Mesendoderm (in vitro differentiated cells): ENCODE measurements around the gene AFAP1.

Source experiments
- DNase-seq: peaks from one replicate; pipeline ENCODE4 v3.0.0; 2013
- H2AK5ac ChIP-seq: 2 replicates; pipeline ENCODE4 v1.6.1; 2013; ENCODE audit warnings: low read length, inconsistent platforms
- H2BK120ac ChIP-seq: 2 replicates; pipeline ENCODE4 v1.6.1; 2013; ENCODE audit warnings: low read depth, mild to moderate bottlenecking, low read length, moderate library complexity, mixed read lengths
- H2BK15ac ChIP-seq: replicated peaks from 2 replicates; pipeline ENCODE4 v1.6.1; 2013; ENCODE audit warnings: low read depth, mild to moderate bottlenecking, moderate library complexity
- H2BK5ac ChIP-seq: 2 replicates; pipeline ENCODE4 v1.6.1; 2013; ENCODE audit warnings: low read length, inconsistent platforms
- H3K18ac ChIP-seq: 2 replicates; pipeline ENCODE4 v1.6.1; 2013; ENCODE audit warnings: mild to moderate bottlenecking, low read length, mixed read lengths
- H3K23ac ChIP-seq: one replicate; pipeline ENCODE4 v1.6.1; 2013; ENCODE audit warnings: low read length
- H3K27ac ChIP-seq: 2 replicates; pipeline ENCODE4 v1.5.1; 2013; ENCODE audit warnings: low read depth, mild to moderate bottlenecking, inconsistent platforms, low read length, moderate library complexity
- H3K27me3 ChIP-seq: 2 replicates; pipeline ENCODE4 v1.6.1; 2013; ENCODE audit warnings: low read length, control low read depth, mild to moderate bottlenecking, inconsistent platforms; ENCODE audit not compliant: insufficient read depth, poor library complexity
- H3K36me3 ChIP-seq: 2 replicates; pipeline ENCODE4 v1.6.1; 2013; ENCODE audit warnings: low read length, inconsistent platforms; ENCODE audit not compliant: control insufficient read depth, insufficient read depth
- H3K4ac ChIP-seq: one replicate; pipeline ENCODE4 v1.6.1; 2013; ENCODE audit warnings: low read depth, mild to moderate bottlenecking, low read length, moderate library complexity
- H3K4me1 ChIP-seq: 2 replicates; pipeline ENCODE4 v1.6.1; 2013; ENCODE audit warnings: low read depth, low read length, inconsistent platforms; ENCODE audit not compliant: control insufficient read depth
- H3K4me2 ChIP-seq: 2 replicates; pipeline ENCODE4 v1.6.1; 2013; ENCODE audit warnings: low read length
- H3K4me3 ChIP-seq: 2 replicates; pipeline ENCODE4 v1.5.1; 2013; ENCODE audit warnings: mild to moderate bottlenecking, low read length
- H3K56ac ChIP-seq: one replicate; pipeline ENCODE4 v1.6.1; 2013; ENCODE audit warnings: low read length
- H3K79me1 ChIP-seq: 2 replicates; pipeline ENCODE4 v1.6.1; 2013; ENCODE audit warnings: low read length, inconsistent platforms
- H3K79me2 ChIP-seq: 2 replicates; pipeline ENCODE4 v1.6.1; 2013; ENCODE audit warnings: mild to moderate bottlenecking, low read length; ENCODE audit not compliant: control insufficient read depth, insufficient read depth
- H3K9ac ChIP-seq: 2 replicates; pipeline ENCODE4 v1.6.1; 2013; ENCODE audit warnings: low read length, inconsistent platforms
- H4K5ac ChIP-seq: one replicate; pipeline ENCODE4 v1.6.1; 2013; ENCODE audit warnings: low read length
- H4K8ac ChIP-seq: one replicate; pipeline ENCODE4 v1.6.1; 2013; ENCODE audit warnings: low read depth, mild to moderate bottlenecking, control low read depth, low read length, moderate library complexity
- WGBS: extraction: QIAGEN DNeasy Blood & Tissue Kit; methylation state at CpG from one replicate; pipeline ENCODE4 v1.1.7; 2013; ENCODE audit warnings: low lambda C conversion rate, missing lambda C conversion rate; ENCODE audit not compliant: insufficient coverage; ENCODE audit errors: extremely low coverage; 5-methylcytosine and 5-hydroxymethylcytosine counted together

The AFAP1 gene

GRCh38 chr4:7857238-7857701 is 82.4 kb downstream of the AFAP1 start:
- WGBS, result no CpG with 5 or more reads among the region's 8 CpGs
- H3K27ac ChIP-seq, result no peak overlapping the region
- H3K18ac ChIP-seq, result no peak overlapping the region
- no peak for DNase-seq
- peaks cover 4% of the 10 kb centered on the region for H3K79me2 ChIP-seq
- no peak overlapping the region for H4K8ac ChIP-seq
- peaks cover 18% of the 10 kb centered on the region for H3K79me1 ChIP-seq
- no peak overlapping the region for H3K23ac ChIP-seq
- peaks cover 2% of the 10 kb centered on the region for H3K4me1 ChIP-seq
- no peak overlapping the region for H2BK120ac ChIP-seq
- no peak overlapping the region for H2AK5ac ChIP-seq
- H3K4me2 ChIP-seq, result no peak overlapping the region
- H4K5ac ChIP-seq, result no peak overlapping the region
- no peaks in the 10 kb centered on the region for H3K27me3 ChIP-seq
- H3K36me3 ChIP-seq, result no peaks in the 10 kb centered on the region
- no peak overlapping the region for H3K56ac ChIP-seq
- no peak overlapping the region for H3K4me3 ChIP-seq
- H3K9ac ChIP-seq, result no peak overlapping the region
- no peak overlapping the region for H3K4ac ChIP-seq
- H2BK15ac ChIP-seq, result no peak overlapping the region
- H2BK5ac ChIP-seq, result no peak overlapping the region

GRCh38 chr4:7855731-7856130 is 83.9 kb downstream of the AFAP1 start:
- Histone ChIP-seq H3K18ac (no peak overlapping the region), H4K5ac (no peak overlapping the region), H3K79me2 (peaks cover 6% of the 10 kb centered on the region), H2BK120ac (no peak overlapping the region), H3K23ac (no peak overlapping the region), H4K8ac (no peak overlapping the region), H3K4ac (no peak overlapping the region), H3K27me3 (no peaks in the 10 kb centered on the region), H3K27ac (no peak overlapping the region), H2AK5ac (no peak overlapping the region), H2BK15ac (no peak overlapping the region), H3K79me1 (peaks cover 23% of the 10 kb centered on the region), H3K4me3 (no peak overlapping the region), H3K4me1 (no peaks in the 10 kb centered on the region), H3K56ac (no peak overlapping the region), H3K4me2 (no peak overlapping the region), H3K9ac (no peak overlapping the region), H3K36me3 (no peaks in the 10 kb centered on the region), H2BK5ac (no peak overlapping the region)
- WGBS, result no CpG with 5 or more reads among the region's 10 CpGs
- no peak for DNase-seq

DNA sequence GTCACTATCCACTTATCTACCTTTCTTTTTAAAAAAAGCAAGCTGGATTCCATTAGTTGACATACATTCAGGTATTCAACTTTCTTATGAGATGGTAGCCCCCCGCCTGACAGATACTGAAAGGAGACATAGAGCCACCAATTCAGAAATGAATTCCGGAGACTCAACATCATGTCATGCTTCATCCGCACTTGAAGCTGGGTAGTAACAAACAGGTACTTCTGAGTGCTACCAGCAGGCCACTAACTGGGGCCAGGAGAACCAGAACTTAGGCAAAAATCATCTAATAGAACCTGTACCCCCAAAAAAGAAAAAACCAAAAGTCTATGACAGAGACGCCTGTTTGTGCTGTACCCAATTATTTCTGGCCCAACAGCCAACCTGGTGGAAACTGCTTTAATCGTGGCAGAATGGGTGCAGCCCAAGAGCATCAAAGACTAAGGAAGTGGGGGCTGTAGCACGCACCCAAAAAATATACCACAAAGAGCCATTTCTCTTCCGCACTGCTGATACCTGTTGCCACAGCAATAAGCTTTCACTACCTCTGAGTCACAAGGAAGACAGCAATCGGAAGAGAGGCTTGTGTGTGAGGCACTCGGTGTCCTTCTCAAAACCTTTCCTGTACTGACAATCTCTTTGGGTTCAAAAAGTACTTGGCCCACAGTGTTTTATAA is 84.8 kb downstream of the AFAP1 start:
- Histone ChIP-seq H2BK15ac (no peak overlapping the region), H2AK5ac (no peak overlapping the region), H3K27me3 (no peaks in the 10 kb centered on the region), H3K27ac (no peak overlapping the region), H4K5ac (no peak overlapping the region), H3K56ac (no peak overlapping the region), H3K79me1 (peaks cover 22% of the 10 kb centered on the region), H3K4me2 (no peak overlapping the region), H2BK5ac (no peak overlapping the region), H3K36me3 (no peaks in the 10 kb centered on the region), H3K4ac (no peak overlapping the region), H3K79me2 (peaks cover 5% of the 10 kb centered on the region), H4K8ac (no peak overlapping the region), H3K18ac (no peak overlapping the region), H3K23ac (no peak overlapping the region), H3K4me3 (no peak overlapping the region), H2BK120ac (no peak overlapping the region), H3K4me1 (no peaks in the 10 kb centered on the region), H3K9ac (no peak overlapping the region)
- no CpG with 5 or more reads among the region's 9 CpGs for WGBS
- no peak for DNase-seq

GRCh38 chr4:7854216-7854615 is 85.4 kb downstream of the AFAP1 start:
- Histone ChIP-seq H3K18ac (no peak overlapping the region), H2BK120ac (no peak overlapping the region), H4K5ac (no peak overlapping the region), H2AK5ac (no peak overlapping the region), H3K4me2 (no peak overlapping the region), H3K79me1 (peaks cover 22% of the 10 kb centered on the region), H2BK15ac (no peak overlapping the region), H3K36me3 (no peaks in the 10 kb centered on the region), H3K56ac (no peak overlapping the region), H3K23ac (no peak overlapping the region), H3K27ac (no peak overlapping the region), H4K8ac (no peak overlapping the region), H3K4me3 (no peak overlapping the region), H3K9ac (no peak overlapping the region), H3K4ac (no peak overlapping the region), H3K79me2 (peaks cover 5% of the 10 kb centered on the region), H3K27me3 (no peaks in the 10 kb centered on the region), H3K4me1 (no peaks in the 10 kb centered on the region), H2BK5ac (no peak overlapping the region)
- no peak for DNase-seq
- no CpG with 5 or more reads among the region's 9 CpGs for WGBS

- WGBS, result no CpG with 5 or more reads among the region's 11 CpGs
- Histone ChIP-seq H2BK120ac (no peak overlapping the region), H3K23ac (no peak overlapping the region), H3K36me3 (no peaks in the 10 kb centered on the region), H3K18ac (no peak overlapping the region), H2BK15ac (no peak overlapping the region), H3K4me2 (no peak overlapping the region), H2AK5ac (no peak overlapping the region), H3K4me1 (no peaks in the 10 kb centered on the region), H3K9ac (no peak overlapping the region), H3K4ac (no peak overlapping the region), H3K27ac (no peak overlapping the region), H4K8ac (no peak overlapping the region), H4K5ac (no peak overlapping the region), H3K79me2 (peaks cover 5% of the 10 kb centered on the region), H3K4me3 (no peak overlapping the region), H3K79me1 (peaks cover 20% of the 10 kb centered on the region), H3K27me3 (no peaks in the 10 kb centered on the region), H3K56ac (no peak overlapping the region), H2BK5ac (no peak overlapping the region)
- no peak for DNase-seq
These were observed 86.4 kb downstream of the AFAP1 start for GRCh38 chr4:7853271-7853670.
